GM12872 (cell line): ENCODE measurements around the gene RASD2.

Experiments
- TF ChIP-seq, protein P1 (sequence below): IDR thresholded peaks from 3 replicates; pipeline ENCODE4 v1.5.1; 2011; ENCODE audit warnings: low read depth, mild to moderate bottlenecking, low read length, moderate library complexity; ENCODE audit not compliant: insufficient read depth

The RASD2 gene

DNA sequence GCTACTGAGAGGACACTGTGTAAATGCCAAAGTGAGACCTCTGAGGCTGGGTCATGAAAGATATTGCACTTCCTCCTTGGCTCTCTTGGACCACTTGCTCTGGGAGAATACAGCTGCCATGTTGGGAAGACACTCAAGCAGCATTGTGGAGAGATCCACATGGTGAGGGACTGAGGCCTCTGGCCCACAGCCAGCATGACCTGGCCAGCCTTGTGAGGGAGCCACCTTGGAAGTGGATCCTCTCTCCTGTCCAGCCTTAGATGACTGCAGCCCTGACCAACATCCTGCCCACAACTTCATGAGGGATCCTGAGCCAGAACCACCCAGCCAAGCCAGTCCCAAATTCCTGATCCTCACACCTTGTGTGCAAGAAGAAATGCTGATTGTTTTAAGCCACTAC is 46.1 kb downstream of the RASD2 start:
- TF ChIP-seq, protein P1, sequence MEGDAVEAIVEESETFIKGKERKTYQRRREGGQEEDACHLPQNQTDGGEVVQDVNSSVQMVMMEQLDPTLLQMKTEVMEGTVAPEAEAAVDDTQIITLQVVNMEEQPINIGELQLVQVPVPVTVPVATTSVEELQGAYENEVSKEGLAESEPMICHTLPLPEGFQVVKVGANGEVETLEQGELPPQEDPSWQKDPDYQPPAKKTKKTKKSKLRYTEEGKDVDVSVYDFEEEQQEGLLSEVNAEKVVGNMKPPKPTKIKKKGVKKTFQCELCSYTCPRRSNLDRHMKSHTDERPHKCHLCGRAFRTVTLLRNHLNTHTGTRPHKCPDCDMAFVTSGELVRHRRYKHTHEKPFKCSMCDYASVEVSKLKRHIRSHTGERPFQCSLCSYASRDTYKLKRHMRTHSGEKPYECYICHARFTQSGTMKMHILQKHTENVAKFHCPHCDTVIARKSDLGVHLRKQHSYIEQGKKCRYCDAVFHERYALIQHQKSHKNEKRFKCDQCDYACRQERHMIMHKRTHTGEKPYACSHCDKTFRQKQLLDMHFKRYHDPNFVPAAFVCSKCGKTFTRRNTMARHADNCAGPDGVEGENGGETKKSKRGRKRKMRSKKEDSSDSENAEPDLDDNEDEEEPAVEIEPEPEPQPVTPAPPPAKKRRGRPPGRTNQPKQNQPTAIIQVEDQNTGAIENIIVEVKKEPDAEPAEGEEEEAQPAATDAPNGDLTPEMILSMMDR = no peak

DNA sequence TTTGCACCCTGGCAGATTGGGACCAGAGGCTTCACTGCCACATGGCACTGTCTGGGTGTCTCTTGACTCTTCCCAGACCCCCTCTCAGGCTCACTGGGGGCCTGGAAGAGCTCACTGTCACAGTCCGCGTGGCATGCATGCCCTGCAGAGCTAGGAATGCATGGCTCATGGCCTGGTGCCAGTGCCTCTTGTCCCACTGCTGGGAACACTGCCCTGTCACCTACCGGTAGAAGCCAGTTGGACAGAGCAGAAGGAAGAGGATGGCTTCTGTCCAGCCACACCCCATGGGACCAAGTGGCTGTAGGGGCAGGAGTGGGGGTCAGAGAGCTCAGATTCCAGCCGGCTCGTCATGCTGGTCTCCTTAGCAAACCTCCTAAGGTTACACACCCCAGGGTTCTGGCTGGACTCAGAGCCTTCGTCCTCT is 46.8 kb downstream of the RASD2 start:
- TF ChIP-seq, protein P1 = no peak

GRCh38 chr22:35587896-35588295 is 47.3 kb downstream of the RASD2 start:
- TF ChIP-seq, protein P1 = no peak

- TF ChIP-seq, protein P1 = no peak
These were observed 48.6 kb downstream of the RASD2 start for GRCh38 chr22:35589071-35589755.

DNA sequence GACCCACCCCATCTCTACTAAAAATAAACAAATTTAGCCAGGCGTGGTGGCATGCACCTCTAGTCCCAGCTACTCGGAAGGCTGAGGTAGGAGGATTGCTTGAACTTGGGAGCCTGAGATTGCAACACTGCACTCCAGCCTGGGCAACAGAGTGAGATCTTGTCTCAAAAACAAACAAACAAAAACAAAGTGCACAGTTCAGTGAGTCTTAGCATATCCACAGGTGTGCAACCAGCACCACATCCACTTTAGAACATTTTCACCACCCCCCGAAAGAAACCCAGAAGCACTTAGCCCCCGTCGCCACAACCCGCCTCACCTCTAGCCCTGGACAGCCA is 49.1 kb downstream of the RASD2 start:
- TF ChIP-seq, protein P1 = no peak

DNA sequence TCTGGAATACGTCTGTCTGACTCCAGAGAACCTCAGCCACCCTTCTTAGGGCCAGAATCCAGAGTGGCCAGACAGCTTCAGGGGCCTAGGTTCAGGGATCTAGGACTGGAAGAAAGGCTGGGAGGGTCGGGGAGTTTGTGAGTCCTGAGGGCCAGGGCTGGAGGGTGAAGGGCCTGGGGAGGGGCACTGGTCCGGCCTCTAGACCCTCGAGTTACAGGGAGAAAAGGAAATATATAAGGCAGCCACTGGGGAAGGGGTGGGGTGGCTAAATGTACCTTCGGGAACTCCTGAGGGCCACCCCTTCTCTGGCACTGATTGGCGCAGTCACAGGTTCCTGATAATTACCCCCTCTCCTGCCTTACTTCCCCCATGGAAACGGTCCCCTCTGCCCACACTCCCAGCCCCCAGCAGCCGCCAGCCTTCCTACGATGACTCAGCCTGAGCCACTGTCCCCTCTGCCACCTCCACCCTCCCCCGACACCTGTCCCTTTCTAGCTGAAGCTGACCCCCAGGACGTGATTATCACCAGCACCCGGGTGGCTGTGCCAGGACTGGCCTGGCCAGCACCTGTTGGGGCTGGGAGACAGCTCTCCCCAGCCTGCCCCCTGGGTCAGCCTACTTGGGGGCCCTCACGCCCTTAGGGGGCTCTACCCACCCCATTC is 50.1 kb downstream of the RASD2 start:
- TF ChIP-seq, protein P1 = no peak

GRCh38 chr22:35591714-35592417 is 51.2 kb downstream of the RASD2 start:
- TF ChIP-seq, protein P1 = no peak
